ENCODE measurements around the gene KCTD21. TPM values are rescaled to one million over a fixed set of nuclear protein-coding genes. Genes with fewer than 3 reads are reported as not detected.
A peak's percentile ranks its signal among the peaks of the same experiment; 100 is the strongest.

KCTD21 gene
- total and polyA plus RNA-seq, 2 experiments from 2014 or later: 4.7 to 8.2 TPM

GRCh38 chr11:78138694-78139421, 49.6 kb downstream of the KCTD21 start:
- peak overlapping the region; percentile 89 for H2AFZ ChIP-seq
- no peaks in the 10 kb centered on the region for H3K27me3 ChIP-seq
- 20% methylated on average over 12 of the region's 12 CpGs for WGBS (ENCODE audit: low lambda C conversion rate, missing lambda C conversion rate)
- TF ChIP-seq EZH2phosphoT487 (IDR thresholded peaks at IDR 0.05; ENCODE audit: low read depth, severe bottlenecking, unreplicated experiment): no peak
- no peak for TF ChIP-seq EZH2 (IDR thresholded peaks at IDR 0.05; ENCODE audit: borderline replicate concordance)
- TF ChIP-seq CTCF (IDR thresholded peaks at IDR 0.05; ENCODE audit: poor library complexity): no peak
- H3K9me2 ChIP-seq (replicated peaks; ENCODE audit: insufficient read depth): no peaks in the 10 kb centered on the region
- peak; percentile 34 for DNase-seq (ENCODE audit: low spot score)
- peak overlapping the region; percentile 86 for H3K4me2 ChIP-seq
- H3K79me2 ChIP-seq: peaks cover 41% of the 10 kb centered on the region
- peak overlapping the region; percentile 70 for H3K4me3 ChIP-seq
- peak overlapping the region; percentile 80 for H3K27ac ChIP-seq
- no peaks in the 10 kb centered on the region for H3K9me3 ChIP-seq (ENCODE audit: low read depth)
- no peaks in the 10 kb centered on the region for H4K20me1 ChIP-seq (ENCODE audit: insufficient read depth, poor library complexity, severe bottlenecking)
- H3K36me3 ChIP-seq (replicated peaks; ENCODE audit: insufficient read depth, low read depth): no peaks in the 10 kb centered on the region
- peaks cover 6% of the 10 kb centered on the region for H3K4me1 ChIP-seq (ENCODE audit: insufficient read depth)

GRCh38 chr11:78138291-78138690, 50.1 kb downstream of the KCTD21 start:
- Histone ChIP-seq H3K9me2 (replicated peaks; ENCODE audit: insufficient read depth) (no peaks in the 10 kb centered on the region), H3K4me3 (no peak overlapping the region), H3K4me1 (ENCODE audit: insufficient read depth) (peaks cover 6% of the 10 kb centered on the region), H3K27ac (no peak overlapping the region), H3K4me2 (peak overlapping the region; percentile 86), H3K9me3 (ENCODE audit: low read depth) (no peaks in the 10 kb centered on the region), H2AFZ (no peak overlapping the region), H4K20me1 (ENCODE audit: insufficient read depth, poor library complexity, severe bottlenecking) (no peaks in the 10 kb centered on the region), H3K36me3 (replicated peaks; ENCODE audit: insufficient read depth, low read depth) (no peaks in the 10 kb centered on the region), H3K79me2 (peaks cover 41% of the 10 kb centered on the region), H3K27me3 (no peaks in the 10 kb centered on the region)
- TF ChIP-seq CTCF (IDR thresholded peaks at IDR 0.05; ENCODE audit: poor library complexity): no peak
- TF ChIP-seq EZH2 (IDR thresholded peaks at IDR 0.05; ENCODE audit: borderline replicate concordance): no peak
- no peak for DNase-seq (ENCODE audit: low spot score)
- 95% methylated on average over 4 of the region's 4 CpGs for WGBS (ENCODE audit: low lambda C conversion rate, missing lambda C conversion rate)

GRCh38 chr11:78132475-78132874, 56.0 kb downstream of the KCTD21 start:
- no peak overlapping the region for H2AFZ ChIP-seq
- no peaks in the 10 kb centered on the region for H3K9me3 ChIP-seq (ENCODE audit: low read depth)
- no peaks in the 10 kb centered on the region for H3K4me1 ChIP-seq (ENCODE audit: insufficient read depth)
- WGBS (ENCODE audit: low lambda C conversion rate, missing lambda C conversion rate): 100% methylated on average over 2 of the region's 2 CpGs
- no peak overlapping the region for H3K4me2 ChIP-seq
- no peak for DNase-seq (ENCODE audit: low spot score)
- H3K27me3 ChIP-seq: no peaks in the 10 kb centered on the region
- peaks cover 12% of the 10 kb centered on the region for H3K79me2 ChIP-seq
- no peak overlapping the region for H3K27ac ChIP-seq
- H3K36me3 ChIP-seq (replicated peaks; ENCODE audit: insufficient read depth, low read depth): no peaks in the 10 kb centered on the region
- no peak for TF ChIP-seq EZH2 (IDR thresholded peaks at IDR 0.05; ENCODE audit: borderline replicate concordance)
- TF ChIP-seq EZH2phosphoT487 (IDR thresholded peaks at IDR 0.05; ENCODE audit: low read depth, severe bottlenecking, unreplicated experiment): no peak
- no peak for TF ChIP-seq CTCF (IDR thresholded peaks at IDR 0.05; ENCODE audit: poor library complexity)
- no peaks in the 10 kb centered on the region for H4K20me1 ChIP-seq (ENCODE audit: insufficient read depth, poor library complexity, severe bottlenecking)
- no peaks in the 10 kb centered on the region for H3K9me2 ChIP-seq (replicated peaks; ENCODE audit: insufficient read depth)
- H3K4me3 ChIP-seq: no peak overlapping the region

All from hepatocyte (in vitro differentiated cells).